Keratinocyte (primary cell): Measurements from ENCODE around the gene TIMM22. TPM values are rescaled to one million over a fixed set of nuclear protein-coding genes. Genes with fewer than 3 reads are reported as not detected.
"Not testable (repeated sequence)": the region's sequence is repeated elsewhere in the genome, so short reads cannot be mapped to it uniquely, and the experiment has no call there.

Experiments
- DNase-seq: peaks from one replicate; pipeline ENCODE4 v3.0.0-alpha.2; 2011; ENCODE audit warnings: low read depth, missing footprints, low spot score
- FAIRE-seq: peaks from 2 replicates; lab custom pipeline; 2011; peaks lifted over from hg19 to GRCh38; lab: Jason Lieb, UNC
- H2AFZ ChIP-seq: 2 replicates; pipeline ENCODE4 v1.6.0; 2012; ENCODE audit warnings: low read length, control low read depth, inconsistent platforms; ENCODE audit not compliant: control insufficient read depth
- H3K27ac ChIP-seq: 2 replicates; pipeline ENCODE4 v1.5.1; 2011; ENCODE audit warnings: low read length; ENCODE audit not compliant: control insufficient read depth, insufficient read depth
- H3K27me3 ChIP-seq: 3 replicates; pipeline ENCODE4 v1.6.0; 2011; ENCODE audit warnings: low read length; ENCODE audit not compliant: control insufficient read depth, insufficient read depth; ENCODE audit errors: extremely low read depth
- H3K36me3 ChIP-seq, 2 experiments: 2 replicates in 1 of 2; 3 replicates in 1 of 2; pipeline ENCODE4 v1.5.1; 2011; ENCODE audit warnings: low read length in 2 of 2, mild to moderate bottlenecking in 1 of 2; ENCODE audit not compliant: control insufficient read depth in 2 of 2, insufficient read depth in 2 of 2; ENCODE audit errors: extremely low read depth in 1 of 2
- H3K4me1 ChIP-seq: 3 replicates; pipeline ENCODE4 v1.5.1; 2011; ENCODE audit warnings: low read length; ENCODE audit not compliant: control insufficient read depth, insufficient read depth; ENCODE audit errors: extremely low read depth
- H3K4me2 ChIP-seq: 3 replicates; pipeline ENCODE4 v1.6.0; 2011; ENCODE audit warnings: low read depth, low read length; ENCODE audit not compliant: control insufficient read depth, insufficient read depth; ENCODE audit errors: extremely low read depth
- H3K4me3 ChIP-seq, 3 experiments: fragments of 200-600 bp in 1 of 3; sonication (generic) in 1 of 3; 2 replicates in 2 of 3; 3 replicates in 1 of 3; pipeline ENCODE4 v1.5.1; 2011 to 2016; ENCODE audit warnings: low read length in 3 of 3, mild to moderate bottlenecking in 3 of 3, control low read depth in 2 of 3, inconsistent platforms in 1 of 3, low read depth in 1 of 3, mixed read lengths in 1 of 3, mixed run types in 1 of 3, moderate library complexity in 1 of 3; ENCODE audit not compliant: control insufficient read depth in 2 of 3, insufficient read depth in 2 of 3; ENCODE audit errors: extremely low read depth in 1 of 3
- H3K79me2 ChIP-seq: 2 replicates; pipeline ENCODE4 v1.6.0; 2012; ENCODE audit warnings: low read length; ENCODE audit not compliant: control insufficient read depth, insufficient read depth
- H3K9ac ChIP-seq: 3 replicates; pipeline ENCODE4 v1.6.0; 2011; ENCODE audit warnings: low read length; ENCODE audit not compliant: control insufficient read depth, insufficient read depth; ENCODE audit errors: extremely low read depth
- H3K9me1 ChIP-seq: 3 replicates; pipeline ENCODE4 v1.6.0; 2011; ENCODE audit warnings: low read length; ENCODE audit not compliant: control insufficient read depth, insufficient read depth; ENCODE audit errors: extremely low read depth
- H3K9me3 ChIP-seq: 2 replicates; pipeline ENCODE4 v1.5.1; 2012; ENCODE audit warnings: low read depth, low read length; ENCODE audit not compliant: control insufficient read depth
- H4K20me1 ChIP-seq: 3 replicates; pipeline ENCODE4 v1.6.0; 2011; ENCODE audit warnings: low read length; ENCODE audit not compliant: control insufficient read depth, insufficient read depth; ENCODE audit errors: extremely low read depth
- CTCF ChIP-seq, 3 experiments: IDR thresholded peaks in 1 of 3; conservative IDR thresholded peaks in 1 of 3; optimal IDR thresholded peaks in 1 of 3; 2 replicates in 2 of 3; 3 replicates in 1 of 3; pipeline versions ENCODE3 to v1.5.1; 2011; ENCODE audit warnings: low read length in 3 of 3, mild to moderate bottlenecking in 3 of 3, moderate library complexity in 2 of 3, control low read depth in 1 of 3, inconsistent platforms in 1 of 3; ENCODE audit not compliant: insufficient read depth in 2 of 3; ENCODE audit errors: extremely low read depth in 1 of 3
- EZH2 ChIP-seq: IDR thresholded peaks from one replicate; pipeline ENCODE4 v1.6.1; 2012; ENCODE audit warnings: inconsistent platforms, mild to moderate bottlenecking, low read length, moderate library complexity
- dilution Hi-C: fragments of 300-500 bp; cut with MboI; formaldehyde crosslinking; loops from one replicate; pipeline ENCODE4 v1.7.0; 2020; ENCODE audit warnings: low sequenced_read_pairs; ENCODE audit not compliant: extremely low pct_ligation_motif_present
- polyA plus RNA-seq, 5 experiments: library from polyadenylated mRNA; depleted of rRNA in 3 of 5; stranded (reverse) in 3 of 5; stranded (forward) in 1 of 5; unstranded in 1 of 5; fragments of >200 nt; gene quantifications; 1 replicate in 1 of 5; 2 replicates in 3 of 5; 3 replicates in 1 of 5; pipeline versions ENCODE4 v1.2.1 to v1.2.3, GENCODE V29; 2011 to 2012; ENCODE audit warnings: missing spikeins in 2 of 5, low read depth in 1 of 5, low replicate concordance in 1 of 5

Gene TIMM22
- polyA plus RNA-seq, 1 donor (not counting 4 experiments of a cell fraction or from before 2014, with no cell fraction given): 14.4 TPM

GRCh38 chr17:1042486-1042885 lies 45.6 kb downstream of the TIMM22 start:
- FAIRE-seq (no peak), DNase-seq (no peak)
- Histone ChIP-seq H3K4me2 (no peak overlapping the region), H3K9ac (no peak overlapping the region), H3K4me3 (no peak overlapping the region), H3K9me3 (peaks cover 2% of the 10 kb centered on the region), H4K20me1 (no peaks in the 10 kb centered on the region), H2AFZ (no peak overlapping the region), H3K79me2 (no peaks in the 10 kb centered on the region), H3K27me3 (no peaks in the 10 kb centered on the region), H3K4me1 (no peaks in the 10 kb centered on the region), H3K36me3 (peaks cover 4 to 9% of the 10 kb centered on the region in 2 experiments), H3K9me1 (no peaks in the 10 kb centered on the region), H3K27ac (no peak overlapping the region)
- dilution Hi-C loops: no loop called here
- TF ChIP-seq CTCF (optimal IDR thresholded peaks at IDR 0.05 in 1 of 3, IDR thresholded peaks at IDR 0.05 in 1 of 3, conservative IDR thresholded peaks at IDR 0.05 in 1 of 3; ENCODE audit: extremely low read depth in 1 of 3, insufficient read depth in 2 of 3, low read length in 3 of 3) (no peak), EZH2 (no peak)

GRCh38 chr17:1043601-1044251 lies 46.8 kb downstream of the TIMM22 start:
- H3K9me1 ChIP-seq: no peaks in the 10 kb centered on the region
- no peak overlapping the region for H3K27ac ChIP-seq
- FAIRE-seq (no peak), DNase-seq (no peak)
- H3K9ac ChIP-seq: no peak overlapping the region
- H3K79me2 ChIP-seq: no peaks in the 10 kb centered on the region
- H2AFZ ChIP-seq: no peak overlapping the region
- H3K4me2 ChIP-seq: no peak overlapping the region
- H3K36me3 ChIP-seq: peaks cover 4 to 9% of the 10 kb centered on the region in 2 experiments
- H3K27me3 ChIP-seq: no peaks in the 10 kb centered on the region
- no peaks in the 10 kb centered on the region for H4K20me1 ChIP-seq
- peaks cover 2% of the 10 kb centered on the region for H3K9me3 ChIP-seq
- dilution Hi-C loops: no loop called here
- H3K4me1 ChIP-seq: no peaks in the 10 kb centered on the region
- no peak overlapping the region for H3K4me3 ChIP-seq
- no peak for TF ChIP-seq EZH2
- no peak for TF ChIP-seq CTCF (optimal IDR thresholded peaks at IDR 0.05 in 1 of 3, IDR thresholded peaks at IDR 0.05 in 1 of 3, conservative IDR thresholded peaks at IDR 0.05 in 1 of 3; ENCODE audit: extremely low read depth in 1 of 3, insufficient read depth in 2 of 3, low read length in 3 of 3)

GRCh38 chr17:1044387-1045009 lies 47.6 kb downstream of the TIMM22 start:
- H3K27me3 ChIP-seq, H3K9ac ChIP-seq, H3K4me1 ChIP-seq, H3K9me1 ChIP-seq, H3K4me3 ChIP-seq, H3K27ac ChIP-seq, DNase-seq, H3K4me2 ChIP-seq, H2AFZ ChIP-seq, H4K20me1 ChIP-seq, FAIRE-seq, dilution Hi-C loops, H3K36me3 ChIP-seq, H3K9me3 ChIP-seq, H3K79me2 ChIP-seq: not testable (repeated sequence)
